Heart left ventricle (tissue), 16 donors: Measurements from ENCODE around the gene VPS54. TPM values are rescaled to one million over a fixed set of nuclear protein-coding genes. Genes with fewer than 3 reads are reported as not detected.

Experiments
- ATAC-seq, 4 donors: fragments of 200-7000 bp; cut with Tn5 transposase; one replicate each; pipeline ENCODE4 v1.9.1; 2020 to 2022; ENCODE audit warnings: moderate library complexity in 4 of 4, mild to moderate bottlenecking in 3 of 4, moderate number of reproducible peaks in 1 of 4
- DNase-seq, 5 donors: peaks; one replicate each; pipeline ENCODE4 v3.0.0-alpha.2; 2020
- H3K27ac ChIP-seq, 12 donors: fragments of 200-600 bp; sonication (generic) in 4 of 12; one replicate each; pipeline versions ENCODE4 v1.5.0 to v1.8.0; 2016 to 2022; ENCODE audit warnings: mild to moderate bottlenecking in 2 of 12
- H3K27me3 ChIP-seq, 9 donors: fragments of 200-600 bp; sonication (generic) in 2 of 9; one replicate each; pipeline versions ENCODE4 v1.5.1 to v1.8.0; 2016 to 2022; ENCODE audit warnings: mild to moderate bottlenecking in 3 of 9
- H3K36me3 ChIP-seq, 9 donors: fragments of 200-600 bp; sonication (generic) in 2 of 9; one replicate each; pipeline versions ENCODE4 v1.5.0 to v1.8.0; 2018 to 2022; ENCODE audit warnings: mild to moderate bottlenecking in 2 of 9
- H3K4me1 ChIP-seq, 12 donors: fragments of 200-600 bp; sonication (generic) in 4 of 12; one replicate each; pipeline versions ENCODE4 v1.5.0 to v1.8.0; 2016 to 2022; ENCODE audit warnings: mild to moderate bottlenecking in 3 of 12
- H3K4me3 ChIP-seq, 12 donors: fragments of 200-600 bp; sonication (generic) in 4 of 12; one replicate each; pipeline versions ENCODE4 v1.5.0 to v1.8.0; 2017 to 2022; ENCODE audit warnings: mild to moderate bottlenecking in 9 of 12, moderate library complexity in 4 of 12
- H3K9me3 ChIP-seq, 12 donors: fragments of 200-600 bp; sonication (generic) in 4 of 12; one replicate each; pipeline versions ENCODE4 v1.5.0 to v1.8.0; 2016 to 2022; ENCODE audit warnings: mild to moderate bottlenecking in 1 of 12
- POLR2A ChIP-seq, 2 donors: fragments of 450-650 bp; IDR thresholded peaks; one replicate each; pipeline ENCODE4 v1.6.1; 2017; ENCODE audit warnings: antibody characterized with exemption in 2 of 2, mild to moderate bottlenecking in 2 of 2, moderate library complexity in 2 of 2
- WGBS, 4 donors: extraction: QIAGEN DNeasy Blood & Tissue Kit in 2 of 4; methylation state at CpG; one replicate each; pipeline versions ENCODE4 v1.1.5 to v1.1.7; 2013 to 2018; 5-methylcytosine and 5-hydroxymethylcytosine counted together
- intact Hi-C, 10 donors: fragments of 100-400 bp; cut with DNase I; formaldehyde crosslinking; loops; one replicate each; pipeline versions ENCODE4 v1.11.1 to v1.14.2; 2022
- polyA plus RNA-seq, 2 donors: library from polyadenylated mRNA; stranded (reverse); fragments of 200-250 nt; gene quantifications; one replicate each; pipeline ENCODE4 v1.2.3, GENCODE V29; 2013
- total RNA-seq, 9 donors: library from RNA; depleted of rRNA in 2 of 9; stranded (reverse); fragments of >200 nt in 2 of 9; fragmentation: NEBNext Ultra II Directional in 3 of 9; extraction: Animal tissue kit (Norgen Biotek cat#: 25700) in 3 of 9; gene quantifications; one replicate each; pipeline versions ENCODE4 v1.1.0 to v1.2.4, GENCODE V29; 2016 to 2023
- TF ChIP-seq, protein P1 (sequence below), 12 donors: fragments of 200-600 bp; sonication (generic) in 4 of 12; IDR thresholded peaks; one replicate each; pipeline versions ENCODE4 v1.5.0 to v1.8.0; 2018 to 2022; ENCODE audit warnings: antibody characterized with exemption in 12 of 12, mild to moderate bottlenecking in 5 of 12
- donor health status: ischemic (EF 13 %, LVEDD 7.1; RV severe dilation, severe dysfunction).
- donor health status: healthy with polysubstance abuse.
- donor health status: DM: no; HTN: yes; CAD: no.
- donor health status: DM: no; HTN: no; CAD: no.
- donor health status: ischemic (EF 25% LVEDD 6.9; RV normal size, moderate dysfunction).
- donor health status: ischemic (EF 25% LVEDD 5.7; RV mildly dilated, moderate dysfunction).
- donor health status: healthy.
- donor health status: DM: yes; HTN: yes; CAD: no.
- donor health status: ischemic (EF 35%, LVEDD 5.7; RV mildly dilated, moderate dysfunction).
- donor health status: nonischemic (EF 11% LVEDD 7.7; RV severe dilation, severe dysfunction).
- donor health status: DM: yes; HTN: yes; CAD: no.
- donor health status: PGD.
- donor health status: ischemic (EF 29% LVEDD 5.4; RV normal size, mild dysfunction).
- donor health status: nonischemic (EF 23%, LVEDD 6.1; RV moderate dilation, normal function).

VPS54 gene
- total and polyA plus RNA-seq, 11 donors, result 6.4 to 14.0 (median 9.4) TPM

DNA sequence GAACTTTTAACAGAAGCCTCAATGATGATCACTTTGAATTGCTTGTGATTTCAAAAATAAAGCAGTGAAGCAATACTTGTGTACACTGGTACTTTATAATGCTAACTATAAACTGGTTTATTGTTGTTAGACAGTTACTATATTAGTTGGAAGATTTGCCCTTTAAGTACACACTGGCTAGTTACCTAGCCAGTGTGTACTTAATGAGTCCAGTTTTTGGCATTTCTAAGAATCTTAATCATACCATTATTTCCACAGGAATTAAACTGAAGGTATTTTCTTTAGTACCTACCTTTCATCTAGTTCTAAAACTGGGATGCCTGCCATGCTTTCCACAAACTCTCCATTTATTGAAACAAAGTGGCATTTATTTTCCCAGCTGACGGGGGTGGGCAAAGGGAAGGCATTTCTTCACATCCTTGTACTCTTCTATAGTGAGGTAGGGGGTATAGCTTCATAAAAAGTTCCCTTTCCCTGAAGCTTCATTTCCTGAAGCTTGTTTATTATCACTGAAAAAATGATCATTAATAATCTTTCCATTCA is 127.7 kb downstream of the VPS54 start:
- no peak for TF ChIP-seq POLR2A (IDR thresholded peaks at IDR 0.05)
- TF ChIP-seq, protein P1, sequence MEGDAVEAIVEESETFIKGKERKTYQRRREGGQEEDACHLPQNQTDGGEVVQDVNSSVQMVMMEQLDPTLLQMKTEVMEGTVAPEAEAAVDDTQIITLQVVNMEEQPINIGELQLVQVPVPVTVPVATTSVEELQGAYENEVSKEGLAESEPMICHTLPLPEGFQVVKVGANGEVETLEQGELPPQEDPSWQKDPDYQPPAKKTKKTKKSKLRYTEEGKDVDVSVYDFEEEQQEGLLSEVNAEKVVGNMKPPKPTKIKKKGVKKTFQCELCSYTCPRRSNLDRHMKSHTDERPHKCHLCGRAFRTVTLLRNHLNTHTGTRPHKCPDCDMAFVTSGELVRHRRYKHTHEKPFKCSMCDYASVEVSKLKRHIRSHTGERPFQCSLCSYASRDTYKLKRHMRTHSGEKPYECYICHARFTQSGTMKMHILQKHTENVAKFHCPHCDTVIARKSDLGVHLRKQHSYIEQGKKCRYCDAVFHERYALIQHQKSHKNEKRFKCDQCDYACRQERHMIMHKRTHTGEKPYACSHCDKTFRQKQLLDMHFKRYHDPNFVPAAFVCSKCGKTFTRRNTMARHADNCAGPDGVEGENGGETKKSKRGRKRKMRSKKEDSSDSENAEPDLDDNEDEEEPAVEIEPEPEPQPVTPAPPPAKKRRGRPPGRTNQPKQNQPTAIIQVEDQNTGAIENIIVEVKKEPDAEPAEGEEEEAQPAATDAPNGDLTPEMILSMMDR (IDR thresholded peaks at IDR 0.05), result no peak
- H3K4me3 ChIP-seq, result no peak overlapping the region
- intact Hi-C loops, result no loop called here
- H3K27me3 ChIP-seq, result no peaks in the 10 kb centered on the region
- ATAC-seq (no peak), DNase-seq (no peak)
- H3K27ac ChIP-seq, result no peak overlapping the region
- peaks cover 0 to 99% (median 93%) of the 10 kb centered on the region in 9 donors for H3K36me3 ChIP-seq
- H3K9me3 ChIP-seq, result no peaks in the 10 kb centered on the region
- WGBS, 4 donors, result 77 to 92% (median 89%) methylated on average over 1 of the region's 1 CpG
- H3K4me1 ChIP-seq, result peaks cover 0 to 18% (median 0%) of the 10 kb centered on the region in 12 donors

DNA sequence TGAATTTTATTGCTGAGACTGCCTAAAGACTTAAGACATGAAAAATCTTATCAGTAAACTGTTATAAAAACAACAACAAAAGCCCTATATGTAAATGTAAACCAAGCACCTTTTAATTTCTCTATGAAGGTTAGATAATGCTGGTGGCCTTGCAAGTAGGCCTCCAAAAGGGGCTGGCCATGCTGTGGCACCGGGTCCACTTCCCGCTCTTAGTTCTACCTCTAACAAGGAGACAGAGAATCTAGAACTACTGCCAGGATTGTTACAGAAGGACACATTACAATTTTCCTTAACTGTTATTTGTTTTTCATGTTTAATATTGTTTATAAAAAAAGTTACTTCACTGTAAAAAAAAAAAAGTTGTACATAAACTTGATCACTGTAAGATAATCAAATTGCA is 128.6 kb downstream of the VPS54 start:
- Histone ChIP-seq H3K36me3 (peaks cover 0 to 99% (median 93%) of the 10 kb centered on the region in 9 donors), H3K27ac (no peak overlapping the region), H3K9me3 (no peaks in the 10 kb centered on the region), H3K4me1 (peaks cover 0 to 17% (median 0%) of the 10 kb centered on the region in 12 donors), H3K27me3 (no peaks in the 10 kb centered on the region), H3K4me3 (no peak overlapping the region)
- TF ChIP-seq POLR2A (IDR thresholded peaks at IDR 0.05), result no peak
- TF ChIP-seq, protein P1 (IDR thresholded peaks at IDR 0.05), result no peak
- WGBS, 4 donors, result 84 to 91% (median 90%) methylated on average over 2 of the region's 2 CpGs
- ATAC-seq (no peak), DNase-seq (no peak)
- intact Hi-C loops, result no loop called here

DNA sequence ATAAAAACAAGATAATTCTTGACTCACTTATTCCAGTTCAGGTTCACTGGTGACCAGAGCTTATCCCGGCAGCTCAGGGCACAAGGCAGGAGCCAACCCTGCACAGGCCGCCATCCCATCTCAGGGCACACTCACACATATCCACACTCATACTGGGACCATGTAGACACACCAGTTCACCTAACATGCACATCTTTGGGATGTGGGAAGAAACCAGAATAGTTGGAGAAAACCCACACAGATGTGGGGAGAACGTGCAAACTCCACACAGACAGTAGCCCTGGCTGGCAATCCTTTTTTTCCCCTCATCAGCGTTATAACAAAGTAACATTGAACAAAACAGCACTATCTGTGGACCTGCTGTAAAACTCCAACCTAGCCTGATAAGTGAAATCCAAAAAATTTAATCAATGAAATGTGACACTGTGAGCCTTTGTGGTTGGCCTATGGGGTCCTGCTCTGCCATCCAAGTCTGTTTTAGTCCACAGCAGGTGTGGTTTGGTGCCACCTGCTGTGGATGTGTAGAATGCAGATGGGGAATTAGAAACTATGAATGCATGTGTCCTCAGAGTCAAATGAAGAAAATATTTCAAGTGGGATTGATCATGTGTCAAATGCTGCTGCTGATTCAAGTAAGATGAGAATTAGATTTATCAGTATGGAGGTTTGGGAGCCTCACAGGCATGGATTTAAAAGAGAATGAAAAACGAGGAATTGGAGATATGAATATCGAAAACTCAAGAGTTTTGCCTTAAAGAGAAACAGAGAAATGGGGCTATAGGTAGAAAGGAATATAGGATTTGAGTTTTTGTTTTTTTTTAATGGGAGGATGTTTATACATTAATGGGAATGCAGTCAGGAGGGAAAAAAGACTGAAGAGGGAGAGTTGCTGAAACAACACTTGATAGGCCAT is 130.5 kb downstream of the VPS54 start:
- Histone ChIP-seq H3K27me3 (no peaks in the 10 kb centered on the region), H3K4me1 (peaks cover 0 to 13% (median 0%) of the 10 kb centered on the region in 12 donors), H3K9me3 (no peaks in the 10 kb centered on the region), H3K36me3 (peaks cover 0 to 100% (median 99%) of the 10 kb centered on the region in 9 donors), H3K4me3 (no peak overlapping the region), H3K27ac (peak overlapping the region in 1 of 12 donors; percentile 16)
- DNase-seq, result peak in 1 of 5 donors; percentile 13
- intact Hi-C loops, result loop anchor here in 5 of 10 donors (2.0 to 10.0 kb wide), 4 partner anchors 190 to 196 kb away; no protein-coding TSS in a partner anchor
- WGBS, 4 donors, result 73 to 84% (median 81%) methylated on average over 6 of the region's 6 CpGs
- peak; percentile 57 to 83 (median 68) for ATAC-seq
- TF ChIP-seq POLR2A (IDR thresholded peaks at IDR 0.05), result no peak
- TF ChIP-seq, protein P1 (IDR thresholded peaks at IDR 0.05), result peak; percentile 47 to 76 (median 67)

DNA sequence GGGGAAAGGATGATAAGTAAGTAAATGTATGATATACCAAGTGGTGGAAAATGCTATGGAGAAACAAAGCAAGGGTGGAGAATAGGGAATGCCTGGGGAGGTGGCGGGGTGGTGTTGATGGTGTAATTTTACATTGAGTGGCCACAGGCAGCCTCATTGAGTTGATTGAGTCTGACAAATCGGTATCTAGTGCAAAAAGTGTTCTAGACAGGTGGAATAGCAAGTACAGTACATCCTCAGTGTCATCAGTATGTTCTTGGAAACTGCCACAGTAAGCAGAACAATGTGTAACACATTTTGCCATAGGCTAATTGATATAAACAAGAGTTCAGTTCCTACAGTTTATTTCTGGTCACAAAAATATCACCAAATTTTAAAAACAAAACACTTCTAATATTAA is 131.2 kb downstream of the VPS54 start:
- Histone ChIP-seq H3K27ac (peak overlapping the region in 1 of 12 donors; percentile 16), H3K4me1 (peaks cover 0 to 13% (median under 1%) of the 10 kb centered on the region in 12 donors), H3K4me3 (no peak overlapping the region), H3K27me3 (no peaks in the 10 kb centered on the region), H3K9me3 (no peaks in the 10 kb centered on the region), H3K36me3 (peaks cover 0 to 100% (median 99%) of the 10 kb centered on the region in 9 donors)
- no peak for DNase-seq
- TF ChIP-seq, protein P1 (IDR thresholded peaks at IDR 0.05), result no peak
- no peak for TF ChIP-seq POLR2A (IDR thresholded peaks at IDR 0.05)
- ATAC-seq, result peak in 2 of 4 donors; percentile 7 to 50
- WGBS, 4 donors, result 81 to 93% (median 87%) methylated on average over 2 of the region's 2 CpGs
- intact Hi-C loops, result loop anchor here in 5 of 10 donors (2.0 to 10.0 kb wide), 4 partner anchors 189 to 196 kb away; no protein-coding TSS in a partner anchor
